Transverse colon (tissue), 4 donors: ENCODE data around the gene C6orf136. TPM values are rescaled to one million over a fixed set of nuclear protein-coding genes. Genes with fewer than 3 reads are reported as not detected.
A peak's percentile ranks its signal among the peaks of the same experiment; 100 is the strongest.
"Not testable (repeated sequence)": the region's sequence is repeated elsewhere in the genome, so short reads cannot be mapped to it uniquely, and the experiment has no call there.

Source experiments
- DNase-seq: peaks from one replicate; pipeline ENCODE4 v3.0.0-alpha.2; 2019
- H3K27ac ChIP-seq, 4 donors: fragments of 200-600 bp; sonication (generic); 2 replicates each; pipeline ENCODE4 v1.5.1; 2016 to 2018; ENCODE audit warnings: inconsistent platforms in 4 of 4
- H3K27me3 ChIP-seq: fragments of 200-600 bp; sonication (generic); 2 replicates; pipeline ENCODE4 v1.5.1; 2017; ENCODE audit warnings: inconsistent platforms
- H3K36me3 ChIP-seq, 4 donors: fragments of 200-600 bp; sonication (generic); 2 replicates each; pipeline ENCODE4 v1.5.1; 2017 to 2019; ENCODE audit warnings: inconsistent platforms in 4 of 4
- H3K4me1 ChIP-seq, 4 donors: fragments of 200-600 bp; sonication (generic); 2 replicates each; pipeline ENCODE4 v1.5.1; 2017 to 2020; ENCODE audit warnings: inconsistent platforms in 4 of 4
- H3K4me3 ChIP-seq, 4 donors: fragments of 200-600 bp; sonication (generic); 1 replicate in 1 of 4; 2 replicates in 3 of 4; pipeline versions ENCODE4 v1.5.1 to v1.6.1; 2017 to 2019; ENCODE audit warnings: inconsistent platforms in 4 of 4
- H3K9me3 ChIP-seq, 2 donors: fragments of 200-600 bp; sonication (generic); 2 replicates each; pipeline ENCODE4 v1.5.1; 2017 to 2019; ENCODE audit warnings: inconsistent platforms in 2 of 2
- CTCF ChIP-seq, 5 experiments: fragments of 200-600 bp in 3 of 5; fragments of 450-650 bp in 2 of 5; sonication (generic) in 3 of 5; IDR thresholded peaks; 1 replicate in 2 of 5; 2 replicates in 3 of 5; pipeline ENCODE4 v1.5.1; 2016 to 2017; ENCODE audit warnings: antibody characterized with exemption in 5 of 5, inconsistent platforms in 3 of 5, mild to moderate bottlenecking in 2 of 5, moderate library complexity in 1 of 5
- EP300 ChIP-seq: sonication (generic); formaldehyde crosslinking; IDR thresholded peaks from one replicate; pipeline ENCODE4 v1.6.1; 2017; ENCODE audit warnings: antibody characterized with exemption, low read depth
- POLR2A ChIP-seq: fragments of 450-650 bp; IDR thresholded peaks from one replicate; pipeline ENCODE4 v1.6.1; 2016; ENCODE audit warnings: antibody characterized with exemption, mild to moderate bottlenecking, moderate library complexity
- POLR2AphosphoS5 ChIP-seq, 3 donors: sonication (generic); formaldehyde crosslinking; IDR thresholded peaks; one replicate each; pipeline ENCODE4 v1.6.1; 2016; ENCODE audit warnings: antibody characterized with exemption in 3 of 3
- WGBS, 2 donors: methylation state at CpG; one replicate each; pipeline ENCODE4 v1.1.5; 2018; ENCODE audit warnings: low coverage in 1 of 2; 5-methylcytosine and 5-hydroxymethylcytosine counted together
- in situ Hi-C, 4 donors: fragments of 200-750 bp; cut with MboI; loops; one replicate each; pipeline versions ENCODE4 v1.15.0 to v1.15.1; 2017; ENCODE audit warnings: low sequenced_read_pairs in 3 of 4, low pct_ligation_motif_present in 1 of 4, low pct_unique_long_range_greater_than_20kb in 1 of 4
- intact Hi-C: fragments of 100-400 bp; cut with DNase I; formaldehyde crosslinking; loops from one replicate; pipeline ENCODE4 v1.15.1; 2023; ENCODE audit warnings: low total_unique reads
- total RNA-seq, 4 donors: library from RNA; depleted of rRNA; stranded (reverse); fragments of >200 nt; gene quantifications; one replicate each; pipeline ENCODE4 v1.1.0, GENCODE V29; 2016

C6orf136 gene, protein sequence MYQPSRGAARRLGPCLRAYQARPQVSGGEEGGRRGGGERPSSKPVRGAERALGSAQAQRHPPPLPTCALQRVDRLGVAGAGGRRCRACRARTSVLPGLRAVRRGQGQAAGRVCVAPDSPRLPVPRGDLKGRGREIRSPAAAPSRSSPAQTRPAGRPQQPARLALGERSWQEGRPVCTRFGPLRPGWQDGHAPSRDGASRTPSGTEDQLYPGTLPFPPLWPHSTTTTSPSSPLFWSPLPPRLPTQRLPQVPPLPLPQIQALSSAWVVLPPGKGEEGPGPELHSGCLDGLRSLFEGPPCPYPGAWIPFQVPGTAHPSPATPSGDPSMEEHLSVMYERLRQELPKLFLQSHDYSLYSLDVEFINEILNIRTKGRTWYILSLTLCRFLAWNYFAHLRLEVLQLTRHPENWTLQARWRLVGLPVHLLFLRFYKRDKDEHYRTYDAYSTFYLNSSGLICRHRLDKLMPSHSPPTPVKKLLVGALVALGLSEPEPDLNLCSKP
- total RNA-seq = 100 to 1,000 TPM in 1 of 4 donors, 10 to 100 TPM in 3; 49.1 to 301 (median 63.5) TPM

DNA sequence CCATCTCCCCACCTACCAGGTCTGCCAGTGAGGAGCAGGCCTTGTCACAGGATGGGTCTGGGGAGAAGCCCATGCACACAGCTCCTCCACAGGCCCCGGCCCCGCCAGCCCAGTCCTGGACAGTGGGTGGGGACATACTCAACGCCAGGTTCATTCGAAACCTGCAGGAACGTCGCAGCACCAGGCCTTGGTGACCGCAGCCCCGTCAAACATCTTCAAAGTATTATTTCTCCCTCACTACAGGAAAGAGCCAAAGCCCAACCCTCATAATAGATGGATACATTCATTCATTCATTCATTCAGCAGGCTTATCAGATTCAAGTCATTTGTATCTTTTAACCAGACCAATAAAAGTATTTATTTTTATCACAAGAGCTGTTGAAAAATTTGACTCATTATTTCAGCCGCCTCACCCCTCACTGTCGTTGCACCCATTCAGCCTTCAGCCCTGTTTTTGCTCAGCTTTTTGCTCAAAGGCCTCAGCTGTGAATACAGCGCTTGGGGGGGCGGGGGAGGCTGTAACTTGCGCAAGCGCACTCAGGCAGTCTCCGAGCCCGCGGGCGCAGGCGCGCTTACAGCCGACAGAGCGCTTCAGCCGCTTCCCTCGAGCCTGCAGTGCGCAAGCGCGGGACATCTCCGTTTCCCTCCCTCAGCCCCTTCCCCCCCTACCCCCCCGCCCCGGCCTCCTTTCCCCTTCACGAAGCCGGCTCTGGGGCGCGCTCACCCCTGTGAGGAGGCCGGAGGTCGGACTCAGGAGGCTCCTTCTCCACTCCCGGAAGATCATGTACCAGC, at the start of gene C6orf136:
Gene C6orf136 (plus strand): TSS at position 684 of the 792 bp plus-strand sequence. CDS start 99 bp downstream, at position 783.
- Histone ChIP-seq H3K36me3 (peaks cover 0 to 8% (median 3%) of the 10 kb centered on the region in 4 donors), H3K27me3 (no peaks in the 10 kb centered on the region), H3K4me3 (peak within 1 kb of the TSS; percentile 56 to 93 (median 82)), H3K4me1 (peaks cover 13 to 38% (median 25%) of the 10 kb centered on the region in 4 donors), H3K27ac (peak within 1 kb of the TSS; percentile 93 to 98 (median 97)), H3K9me3 (no peaks in the 10 kb centered on the region)
- TF ChIP-seq POLR2AphosphoS5 (IDR thresholded peaks at IDR 0.05) (no peak), CTCF (IDR thresholded peaks at IDR 0.05) (no peak), POLR2A (no peak), EP300 (no peak)
- peak; percentile 96 for DNase-seq
- intact Hi-C loops = no loop called here
- WGBS, 2 donors = 1 to 8% methylated on average over 15 to 37 of the region's 37 CpGs
- in situ Hi-C loops = no loop called here

- WGBS, 2 donors = 71 to 74% methylated on average over 10 to 15 of the region's 15 CpGs
- peaks cover 0 to 16% (median 4%) of the 10 kb centered on the region in 4 donors for H3K36me3 ChIP-seq
- H3K4me3 ChIP-seq, H3K27ac ChIP-seq, H3K9me3 ChIP-seq, intact Hi-C loops, H3K27me3 ChIP-seq, H3K4me1 ChIP-seq: not testable (repeated sequence)
- TF ChIP-seq CTCF (IDR thresholded peaks at IDR 0.05) (peak; percentile 75 to 85 (median 80)), POLR2AphosphoS5 (IDR thresholded peaks at IDR 0.05) (peak in 1 of 3 donors; percentile 50), POLR2A (peak; percentile 6)
- peak; percentile 85 for DNase-seq
- in situ Hi-C loops = loop anchor here in 1 of 4 donors (5.0 kb wide), 1 partner anchor 115 kb away; no protein-coding TSS in a partner anchor
These were observed 49.4 kb upstream of the C6orf136 start for GRCh38 chr6:30597315-30598144.

DNA sequence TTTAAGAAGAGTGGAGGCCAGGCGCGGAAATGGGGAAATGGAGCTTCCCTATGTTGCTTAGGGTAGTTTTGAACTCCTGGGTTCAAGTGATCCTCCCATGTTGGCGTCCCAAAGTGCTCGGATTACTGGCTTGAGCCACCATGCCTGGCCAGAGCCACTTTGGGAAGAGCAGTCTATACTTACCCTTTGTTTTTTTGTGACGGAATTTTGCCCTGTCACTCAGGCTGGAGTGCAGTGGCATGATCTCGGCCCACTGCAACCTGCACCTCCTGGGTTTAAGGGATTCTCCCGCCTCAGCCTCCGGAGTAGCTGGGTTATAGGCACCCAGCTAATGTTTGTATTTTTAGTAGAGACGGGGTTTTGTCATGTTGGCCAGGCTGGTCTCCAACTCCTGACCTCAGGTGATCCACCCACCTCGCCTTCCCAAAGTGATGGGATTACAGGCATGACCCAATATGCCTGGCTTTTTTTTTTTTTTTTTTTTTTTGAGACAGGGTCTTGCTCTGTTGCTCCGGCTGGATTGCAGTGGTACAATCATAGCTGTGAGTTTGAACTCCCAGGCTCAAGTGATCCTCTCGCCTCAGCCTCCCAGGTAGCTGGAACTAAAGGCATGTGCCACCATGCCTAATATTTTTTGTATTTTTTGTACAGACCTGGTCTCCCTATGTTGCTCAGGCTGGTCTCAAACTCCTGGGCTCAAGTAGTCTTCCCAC, 47.9 kb upstream of the C6orf136 start:
- intact Hi-C loops (no loop called here), in situ Hi-C loops (loop anchor here in 1 of 4 donors (5.0 kb wide), 1 partner anchor 117 kb away; no protein-coding TSS in a partner anchor)
- Histone ChIP-seq H3K27ac (no peak overlapping the region), H3K27me3 (no peaks in the 10 kb centered on the region), H3K36me3 (peaks cover 0 to 31% (median 12%) of the 10 kb centered on the region in 4 donors), H3K4me1 (no peaks in the 10 kb centered on the region), H3K4me3 (no peak overlapping the region), H3K9me3 (no peaks in the 10 kb centered on the region)
- no peak for DNase-seq
- WGBS, 2 donors = 73 to 85% methylated on average over 5 to 12 of the region's 12 CpGs
- no peak for TF ChIP-seq EP300
- peak in 1 of 3 donors; percentile 13 for TF ChIP-seq POLR2AphosphoS5 (IDR thresholded peaks at IDR 0.05)
